NCI-H774 (cell line): ENCODE results near the gene ZNF444.
"Not testable (repeated sequence)": the region's sequence is repeated elsewhere in the genome, so short reads cannot be mapped to it uniquely, and the experiment has no call there.

ENCODE experiments used
- DNase-seq: peaks from one replicate; lab custom pipeline; 2025; lab: John Stamatoyannopoulos, UW

ZNF444 gene

DNA sequence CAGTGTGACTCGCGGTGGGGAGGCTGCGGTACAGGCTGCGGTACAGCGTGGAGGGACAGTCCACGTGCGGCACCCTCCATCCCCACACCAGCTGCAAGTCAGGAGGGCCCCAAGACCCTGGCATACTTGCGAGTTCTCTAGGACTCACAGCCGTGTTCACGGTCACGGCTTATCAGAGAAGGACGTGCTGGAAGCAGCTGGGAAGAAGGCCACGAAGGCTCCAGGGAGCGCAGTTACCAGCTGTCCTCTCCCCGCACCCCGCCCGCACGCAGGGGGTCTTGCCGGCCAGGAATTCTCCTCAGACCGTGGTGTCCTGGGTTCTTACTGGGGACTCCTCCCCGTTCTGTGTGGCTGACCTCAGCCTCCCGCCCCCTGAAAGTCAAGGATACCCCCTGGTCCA is 6.2 kb downstream of the ZNF444 start:
- no peak for DNase-seq

DNA sequence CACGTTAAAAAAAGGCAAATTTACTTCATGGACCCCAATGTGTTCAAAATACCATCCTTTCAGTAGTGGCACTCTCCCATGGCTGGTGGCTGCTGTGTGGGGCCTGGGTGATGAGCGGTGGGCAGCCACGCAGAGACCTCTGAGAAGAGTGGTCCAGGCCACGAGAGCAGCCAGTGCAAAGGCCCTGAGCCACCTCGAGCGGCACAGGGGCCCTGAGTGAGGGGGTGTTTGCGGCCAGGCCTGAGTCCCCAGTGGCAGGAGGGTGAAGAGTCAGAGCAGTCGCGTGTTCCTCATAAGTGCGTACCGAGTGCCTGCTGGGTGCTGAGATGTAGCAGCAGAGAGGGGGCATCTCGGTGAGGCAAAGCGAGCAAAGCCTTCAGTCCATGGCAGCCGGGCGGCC is 7.0 kb downstream of the ZNF444 start:
- no peak for DNase-seq

DNA sequence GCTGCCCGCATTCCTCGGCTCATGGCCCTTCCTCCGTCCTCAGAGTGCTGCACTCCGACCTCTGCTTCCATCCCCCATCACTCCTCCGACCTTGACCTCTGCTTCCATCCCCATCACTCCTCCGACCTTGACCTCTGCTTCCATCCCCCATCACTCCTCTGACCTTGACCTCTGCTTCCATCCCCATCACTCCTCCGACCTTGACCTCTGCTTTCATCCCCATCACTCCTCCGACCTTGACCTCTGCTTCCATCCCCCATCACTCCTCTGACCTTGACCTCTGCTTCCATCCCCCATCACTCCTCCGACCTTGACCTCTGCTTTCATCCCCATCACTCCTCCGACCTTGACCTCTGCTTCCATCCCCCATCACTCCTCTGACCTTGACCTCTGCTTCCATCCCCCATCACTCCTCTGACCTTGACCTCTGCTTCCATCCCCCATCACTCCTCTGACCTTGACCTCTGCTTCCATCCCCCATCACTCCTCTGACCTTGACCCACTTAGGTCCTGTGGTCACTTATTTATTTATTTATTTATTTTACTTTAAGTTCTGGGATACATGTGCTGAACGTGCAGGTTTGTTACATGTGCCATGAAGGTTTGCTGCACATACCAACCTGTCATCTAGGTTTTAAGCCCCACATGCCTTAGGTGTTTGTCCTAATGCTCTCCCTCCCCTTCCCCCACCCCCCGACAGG is 8.0 kb downstream of the ZNF444 start:
- not testable (repeated sequence) for DNase-seq

DNA sequence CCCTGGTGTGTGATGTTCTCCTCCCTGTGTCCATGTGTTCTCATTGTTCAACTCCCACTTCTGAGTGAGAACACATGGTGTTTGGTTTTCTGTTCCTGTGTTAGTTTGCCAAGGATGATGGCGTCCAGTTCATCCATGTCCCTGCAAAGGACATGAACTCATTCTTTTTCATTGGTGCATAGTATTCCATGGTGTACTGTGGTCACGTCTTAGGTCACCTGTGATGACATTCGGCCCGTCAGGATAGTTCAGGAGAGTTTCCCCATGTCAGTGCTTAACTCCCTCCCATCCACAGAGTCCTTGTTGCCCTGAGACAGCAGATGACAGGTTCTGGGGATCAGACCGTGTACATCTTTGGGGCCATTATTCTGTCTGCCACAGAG is 8.6 kb downstream of the ZNF444 start:
- no peak for DNase-seq

DNA sequence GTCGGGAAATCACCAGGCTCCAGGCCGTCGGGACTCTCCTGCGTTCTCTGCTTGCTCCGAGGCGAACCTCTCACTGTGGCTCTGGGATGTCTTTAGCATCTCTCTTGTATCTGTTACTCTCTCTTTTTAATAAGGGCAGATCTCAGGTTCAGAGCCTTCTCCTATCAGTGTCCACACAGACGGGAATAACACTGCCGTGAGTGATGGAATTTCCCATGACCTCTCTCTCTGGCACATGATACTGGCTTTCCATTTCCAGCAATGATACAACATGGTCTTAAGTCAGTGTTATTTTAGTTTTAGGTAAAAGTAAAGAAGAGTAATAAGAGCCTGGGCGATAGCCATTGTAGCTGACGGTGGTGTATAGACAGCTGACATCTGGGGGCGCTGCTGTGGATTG is 9.3 kb downstream of the ZNF444 start:
- no peak for DNase-seq

DNA sequence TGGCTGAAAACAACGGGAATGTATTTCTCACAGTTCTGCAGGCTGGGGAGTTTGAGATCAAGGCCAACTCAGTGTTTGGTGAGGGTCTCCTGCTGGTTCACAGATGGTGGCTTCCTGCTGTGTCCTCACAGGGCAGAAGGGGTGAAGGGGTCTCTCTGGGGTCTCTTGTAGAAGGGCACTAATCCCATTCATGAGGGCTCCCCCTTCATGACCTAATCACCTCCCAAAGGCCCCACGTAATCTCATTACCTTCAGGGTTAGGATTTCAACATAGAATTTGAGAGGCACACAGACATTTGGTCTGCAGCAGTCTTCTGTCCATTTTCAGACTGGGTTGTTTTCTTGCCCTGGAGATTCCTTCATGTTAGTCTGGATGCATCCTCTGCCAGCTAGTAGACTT is 11.6 kb downstream of the ZNF444 start:
- DNase-seq = no peak

DNA sequence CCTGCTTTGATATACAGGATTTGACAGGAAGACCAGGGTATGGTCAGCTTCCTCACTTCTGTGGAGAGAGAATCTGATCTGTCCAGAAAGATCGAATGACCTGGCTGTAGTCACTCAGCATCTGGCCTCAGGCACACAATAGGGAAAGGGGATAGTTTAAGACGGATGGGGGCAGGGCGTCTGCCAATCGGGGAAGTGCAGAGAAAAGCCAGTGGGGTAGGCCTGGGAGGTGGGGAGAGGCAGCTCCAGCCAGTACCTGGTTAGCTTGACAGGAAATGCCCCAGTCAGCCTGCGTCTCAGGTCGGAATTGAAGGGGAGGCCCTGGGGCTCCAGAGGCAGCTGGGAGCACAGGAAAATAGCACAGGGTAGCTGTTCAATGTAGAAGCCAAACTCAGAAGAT is 12.4 kb downstream of the ZNF444 start:
- DNase-seq = no peak

DNA sequence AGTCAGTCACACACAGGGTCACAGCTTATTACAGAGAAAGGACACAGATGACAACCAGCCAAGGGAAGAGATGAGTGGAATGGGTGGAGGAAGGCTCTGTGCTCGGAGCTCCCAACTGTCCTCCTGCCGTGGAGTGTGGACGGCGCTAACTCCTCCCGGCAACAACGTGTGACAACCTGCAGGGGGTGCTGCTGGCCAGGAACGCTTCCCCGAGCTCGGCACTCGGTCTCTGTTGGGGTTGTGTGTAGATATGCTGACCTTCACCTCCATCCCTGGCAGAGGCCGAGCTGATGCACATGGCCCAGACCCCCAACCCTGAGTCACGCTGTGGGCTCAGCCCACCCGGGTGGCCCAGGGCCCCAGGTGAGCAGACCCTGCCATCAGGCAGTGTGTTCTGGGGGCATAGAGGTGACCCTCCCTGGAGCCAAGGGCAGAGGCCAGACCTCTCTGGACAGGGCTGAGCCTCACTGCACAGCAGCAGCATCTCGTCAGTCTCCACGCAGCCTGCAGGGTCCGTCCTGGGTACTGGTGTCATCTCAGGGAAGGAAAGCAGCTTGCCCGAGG is 14.1 kb downstream of the ZNF444 start:
- DNase-seq = no peak

DNA sequence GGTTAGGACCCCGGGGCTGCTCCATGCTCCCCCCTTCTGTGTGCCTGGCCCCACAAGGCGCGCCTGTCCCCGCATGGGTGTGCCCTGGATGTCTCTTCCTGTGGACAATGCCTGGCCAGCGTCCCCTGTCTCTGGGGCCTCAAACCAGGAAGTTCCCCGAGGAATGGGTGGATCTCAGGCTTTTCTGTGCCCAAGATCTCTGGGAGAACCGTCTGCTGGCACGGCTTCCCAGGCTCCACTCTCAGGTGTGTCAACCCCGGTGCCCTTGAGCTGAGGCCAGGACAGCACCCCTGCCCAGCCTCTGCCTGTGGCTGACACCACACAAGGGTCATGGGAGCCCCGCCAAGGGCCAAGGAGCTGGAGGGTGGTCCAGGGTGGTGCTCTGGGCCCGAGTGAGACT is 15.7 kb downstream of the ZNF444 start:
- DNase-seq = no peak

DNA sequence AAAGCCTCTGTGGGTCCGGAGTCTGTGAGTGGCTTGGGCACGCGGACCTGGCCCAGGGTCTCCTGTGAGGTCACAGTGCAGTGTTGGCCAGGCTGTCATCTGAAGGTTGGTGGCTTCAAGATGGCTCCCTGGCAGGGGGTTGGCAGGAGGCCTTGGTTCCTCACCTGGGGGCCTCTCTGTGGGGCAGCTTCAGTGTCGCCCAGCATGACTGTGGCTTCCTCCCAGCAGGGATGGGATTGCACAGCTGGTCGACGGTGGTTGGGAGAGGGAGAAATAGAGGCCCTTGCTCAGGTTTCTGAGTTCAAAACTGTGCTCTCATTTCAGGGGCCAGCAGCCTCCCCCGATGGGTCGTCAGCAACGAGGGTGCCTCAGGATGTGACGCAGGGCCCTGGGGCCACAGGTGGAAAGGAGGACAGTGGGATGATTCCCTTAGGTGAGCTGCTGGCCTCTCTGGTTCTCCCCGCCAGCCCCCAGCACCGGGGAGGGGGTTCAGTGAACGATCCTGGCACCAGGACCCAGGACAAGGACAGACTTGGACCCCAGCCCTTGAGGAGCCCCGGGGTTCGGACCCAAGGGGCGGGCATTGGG is 17.2 kb downstream of the ZNF444 start:
- no peak for DNase-seq

DNA sequence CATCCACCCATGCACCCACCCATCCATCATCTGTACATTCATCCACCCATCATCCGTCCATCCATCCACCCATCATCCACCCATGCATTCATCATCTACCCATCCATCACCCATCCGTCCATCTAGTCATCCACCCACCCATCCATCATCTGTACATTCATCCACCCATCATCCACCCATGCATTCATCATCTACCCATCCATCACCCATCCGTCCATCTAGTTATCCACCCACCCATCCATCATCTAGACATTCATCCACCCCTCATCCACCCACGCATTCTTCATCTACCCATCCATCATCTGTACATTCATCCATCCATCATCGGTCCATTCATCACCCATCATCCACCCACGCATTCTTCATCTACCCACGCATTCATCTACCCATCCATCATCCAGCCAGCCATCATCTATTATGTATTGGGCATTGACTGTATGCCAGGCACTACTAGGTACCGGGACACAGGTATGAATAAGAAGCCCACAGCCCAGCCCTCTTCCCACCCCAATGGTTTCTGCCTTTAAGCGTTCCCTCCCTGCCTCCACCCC is 18.0 kb downstream of the ZNF444 start:
- no peak for DNase-seq

DNA sequence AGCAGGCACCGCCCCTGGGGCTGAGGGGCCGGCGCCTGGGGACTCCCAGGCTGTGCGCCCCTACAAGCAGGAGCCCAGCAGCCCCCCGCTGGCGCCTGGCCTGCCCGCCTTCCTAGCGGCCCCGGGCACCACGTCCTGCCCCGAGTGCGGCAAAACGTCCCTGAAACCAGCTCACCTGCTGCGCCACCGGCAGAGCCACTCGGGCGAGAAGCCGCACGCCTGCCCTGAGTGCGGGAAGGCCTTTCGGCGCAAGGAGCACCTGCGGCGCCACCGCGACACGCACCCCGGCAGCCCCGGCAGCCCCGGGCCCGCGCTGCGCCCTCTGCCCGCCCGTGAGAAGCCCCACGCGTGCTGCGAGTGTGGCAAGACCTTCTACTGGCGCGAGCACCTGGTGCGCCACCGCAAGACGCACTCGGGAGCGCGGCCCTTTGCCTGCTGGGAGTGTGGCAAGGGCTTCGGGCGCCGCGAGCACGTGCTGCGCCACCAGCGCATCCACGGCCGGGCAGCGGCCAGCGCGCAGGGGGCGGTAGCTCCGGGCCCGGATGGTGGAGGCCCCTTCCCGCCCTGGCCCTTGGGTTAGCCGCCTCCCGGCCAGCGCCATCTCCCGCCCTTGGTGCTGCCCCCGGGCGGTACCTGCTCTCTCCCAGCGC is 18.7 kb downstream of the ZNF444 start:
- no peak for DNase-seq

DNA sequence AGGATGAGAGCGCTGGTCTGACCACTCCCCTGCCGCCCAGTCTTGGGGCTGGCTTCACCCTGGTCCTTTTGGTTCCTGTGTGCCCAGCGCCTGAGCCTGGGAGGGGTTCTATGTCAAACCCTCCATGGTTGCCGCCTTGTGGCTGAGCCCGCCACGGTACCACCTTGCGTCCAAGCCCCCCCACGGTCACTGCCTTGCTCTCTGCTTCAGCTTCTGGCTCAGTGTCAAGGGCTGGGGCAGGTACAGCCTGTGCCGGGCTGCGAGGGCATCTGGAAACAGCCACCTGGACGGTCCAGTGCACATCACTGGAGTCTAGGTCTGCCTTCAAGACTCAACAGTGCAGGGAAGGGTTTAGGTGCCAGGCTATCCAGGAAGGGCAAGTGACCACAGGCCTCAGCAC is 20.4 kb downstream of the ZNF444 start:
- DNase-seq = no peak

DNA sequence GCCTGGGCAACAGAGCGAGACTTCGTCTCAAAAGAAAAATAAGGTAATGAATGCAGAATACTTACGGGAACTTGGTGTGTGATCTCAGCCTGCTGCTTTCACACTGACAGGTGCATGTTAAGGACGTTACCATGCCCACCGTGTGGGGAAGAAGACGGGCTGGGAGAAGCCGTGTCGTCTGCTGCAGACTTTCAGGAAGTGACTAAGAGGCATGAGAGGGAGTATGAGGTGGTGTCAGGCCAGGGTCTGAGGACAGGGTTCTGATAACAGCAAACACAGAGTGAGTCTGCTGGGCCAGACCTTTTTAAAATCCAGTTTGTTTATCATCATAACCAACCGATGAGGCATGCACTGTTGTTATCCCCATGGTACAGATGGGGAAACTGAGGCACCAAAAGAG is 21.2 kb downstream of the ZNF444 start:
- no peak for DNase-seq

DNA sequence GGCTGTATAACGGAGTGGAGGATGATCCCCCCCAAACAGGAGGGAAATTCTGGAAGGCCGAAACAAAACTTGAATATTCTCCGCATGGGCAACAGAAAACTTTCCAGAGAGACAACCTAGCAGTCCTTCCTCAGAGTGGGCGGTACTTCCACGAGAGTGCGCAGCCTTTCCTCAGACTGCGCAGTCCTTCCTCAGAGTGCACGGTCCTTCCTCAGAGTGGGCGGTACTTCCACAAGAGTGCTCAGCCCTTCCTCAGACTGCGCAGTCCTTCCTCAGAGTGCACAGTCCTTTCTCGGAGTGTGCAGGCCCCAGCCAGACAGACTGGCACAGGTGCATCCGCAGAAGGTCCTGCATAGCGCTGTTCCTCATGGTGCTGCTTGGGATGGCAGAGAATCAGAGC is 22.0 kb downstream of the ZNF444 start:
- DNase-seq = no peak

DNA sequence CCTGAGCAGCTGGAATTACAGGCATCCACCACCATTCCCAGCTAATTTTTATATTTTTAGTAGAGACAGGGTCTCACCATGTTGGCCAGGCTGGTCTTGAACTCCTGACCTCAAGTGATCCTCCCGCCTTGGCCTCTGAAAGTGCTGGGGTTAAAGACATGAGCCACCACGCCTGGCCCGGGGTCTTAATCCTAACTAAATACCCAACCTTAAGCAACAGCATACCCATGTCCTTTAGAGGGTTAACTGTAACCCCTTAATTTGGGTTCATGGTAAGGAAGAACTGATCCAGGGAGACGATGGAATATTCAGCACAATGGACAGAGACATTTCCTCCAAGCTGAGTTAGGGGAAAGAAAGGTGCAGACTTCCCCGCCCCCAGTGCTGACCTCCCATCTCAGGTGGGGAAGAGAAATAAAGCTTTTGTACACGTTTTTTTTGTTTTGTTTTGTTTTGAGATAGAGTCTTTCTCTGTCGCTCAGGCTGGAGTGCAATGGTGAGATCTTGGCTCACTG is 26.0 kb downstream of the ZNF444 start:
- no peak for DNase-seq

DNA sequence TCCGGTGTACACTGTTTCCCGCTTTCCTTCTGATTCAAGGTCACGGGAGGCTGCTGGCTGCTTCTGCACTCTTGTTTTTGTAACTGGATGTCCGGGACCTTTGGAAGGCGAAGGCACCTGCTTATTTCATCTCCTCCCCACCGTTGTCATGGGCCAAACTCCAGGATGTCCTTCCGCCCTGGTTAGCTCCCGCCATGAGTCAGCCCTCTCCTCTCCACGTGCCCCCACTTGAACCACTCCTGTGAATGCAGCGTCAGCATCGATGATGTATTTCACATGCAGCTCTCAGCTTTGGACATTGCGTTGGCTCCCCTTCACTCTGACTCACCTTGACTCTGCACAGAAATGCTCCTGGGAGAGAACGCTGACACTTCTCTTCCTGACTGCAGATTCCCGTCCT is 29.2 kb downstream of the ZNF444 start:
- DNase-seq = peak; percentile 16

DNA sequence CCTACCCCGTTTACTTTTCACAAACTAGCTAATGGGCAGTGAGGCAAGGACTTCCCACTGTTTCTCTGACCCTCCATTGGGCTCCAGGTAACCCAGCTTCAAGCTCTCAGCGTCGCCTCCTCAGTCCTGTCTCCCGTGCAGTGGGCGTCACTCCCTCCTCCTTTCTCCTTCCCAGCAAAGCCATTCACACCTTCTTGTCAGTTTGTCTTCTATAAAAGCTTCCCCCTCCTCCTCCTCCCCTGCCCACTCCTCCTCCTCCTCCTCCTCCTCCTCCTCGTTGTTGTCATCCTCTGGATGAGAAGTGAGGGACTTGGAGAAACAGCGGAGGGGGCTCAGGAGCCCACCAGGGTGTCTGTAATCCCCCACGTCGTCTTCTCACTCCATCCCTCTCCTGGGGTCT is 33.0 kb downstream of the ZNF444 start:
- DNase-seq = no peak

DNA sequence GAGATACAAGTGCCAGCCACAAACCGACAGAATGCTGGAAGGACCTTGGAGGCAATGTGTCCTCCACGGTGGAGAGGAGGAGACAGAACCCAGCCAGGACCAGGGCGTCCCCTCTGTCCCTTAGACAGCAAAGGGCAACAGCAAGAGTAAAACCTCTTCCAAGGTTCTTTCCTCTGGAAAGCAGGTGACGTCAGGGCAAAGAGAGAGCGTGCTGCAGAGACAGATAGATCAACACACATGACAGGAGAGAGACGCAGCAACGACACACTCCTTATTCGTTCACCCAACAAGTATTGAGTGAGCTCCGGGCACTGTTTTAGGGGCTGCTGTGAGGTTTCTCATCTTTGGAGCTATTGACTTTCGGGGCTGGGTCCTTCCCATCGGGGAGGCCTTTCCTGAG is 33.5 kb downstream of the ZNF444 start:
- DNase-seq = no peak

DNA sequence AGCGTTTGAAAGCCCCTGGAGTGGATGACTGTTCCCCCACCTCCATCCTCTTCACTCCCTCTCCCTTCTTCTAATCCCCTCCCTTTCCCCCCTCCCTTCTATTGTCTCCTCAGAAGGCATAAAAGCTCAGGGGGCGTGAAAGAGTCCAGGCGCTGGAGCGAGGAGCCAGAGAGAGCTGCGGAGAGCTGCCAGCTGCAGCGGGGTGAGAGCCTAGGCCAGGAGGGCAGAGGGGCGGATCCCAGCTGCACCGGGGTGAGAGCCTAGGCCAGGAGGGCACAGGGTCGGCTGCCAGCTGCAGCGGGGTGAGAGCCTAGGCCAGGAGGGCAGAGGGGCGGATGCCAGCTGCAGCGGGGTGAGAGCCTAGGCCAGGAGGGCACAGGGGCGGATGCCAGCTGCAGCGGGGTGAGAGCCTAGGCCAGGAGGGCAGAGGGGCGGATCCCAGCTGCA is 34.8 kb downstream of the ZNF444 start, which contains the start of gene GALP:
Gene GALP, plus strand, starts transcription at position 148 of the 447 bp plus-strand sequence. CDS start 1,101 bp downstream, outside the sequence.
- DNase-seq = not testable (repeated sequence)

DNA sequence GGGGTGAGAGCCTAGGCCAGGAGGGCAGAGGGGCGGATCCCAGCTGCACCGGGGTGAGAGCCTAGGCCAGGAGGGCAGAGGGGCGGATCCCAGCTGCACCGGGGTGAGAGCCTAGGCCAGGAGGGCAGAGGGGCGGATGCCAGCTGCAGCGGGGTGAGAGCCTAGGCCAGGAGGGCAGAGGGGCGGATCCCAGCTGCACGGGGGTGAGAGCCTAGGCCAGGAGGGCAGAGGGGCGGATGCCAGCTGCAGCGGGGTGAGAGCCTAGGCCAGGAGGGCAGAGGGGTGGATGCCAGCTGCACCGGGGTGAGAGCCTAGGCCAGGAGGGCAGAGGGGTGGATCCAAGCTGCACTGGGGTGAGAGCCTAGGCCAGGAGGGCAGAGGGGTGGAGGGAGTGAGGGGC is 35.2 kb downstream of the ZNF444 start:
- DNase-seq = not testable (repeated sequence)

DNA sequence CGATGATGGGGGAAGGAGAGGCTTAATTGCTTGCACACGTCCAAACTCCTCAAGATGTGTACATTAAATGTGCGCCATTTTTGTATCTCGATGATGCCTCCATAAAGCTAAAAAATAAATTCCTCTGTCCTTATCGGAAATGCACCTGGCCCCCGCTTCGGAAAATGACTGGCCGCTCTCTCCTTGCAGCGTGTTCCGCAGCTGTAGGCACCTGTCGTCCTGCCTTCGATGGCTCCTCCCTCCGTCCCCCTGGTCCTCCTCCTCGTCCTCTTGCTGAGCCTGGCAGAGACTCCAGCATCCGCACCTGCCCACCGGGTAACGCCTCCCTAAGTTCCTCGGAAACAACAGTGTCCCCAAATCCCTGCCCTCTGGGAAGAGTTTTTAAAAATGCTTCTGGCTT is 35.8 kb downstream of the ZNF444 start:
- DNase-seq = no peak
